Mesendoderm (in vitro differentiated cells): ENCODE data around the gene C1orf141.
"Not testable (repeated sequence)": the region's sequence is repeated elsewhere in the genome, so short reads cannot be mapped to it uniquely, and the experiment has no call there.

Source experiments
- DNase-seq: peaks from one replicate; pipeline ENCODE4 v3.0.0; 2013
- H2AK5ac ChIP-seq: 2 replicates; pipeline ENCODE4 v1.6.1; 2013; ENCODE audit warnings: low read length, inconsistent platforms
- H2BK120ac ChIP-seq: 2 replicates; pipeline ENCODE4 v1.6.1; 2013; ENCODE audit warnings: low read depth, mild to moderate bottlenecking, low read length, moderate library complexity, mixed read lengths
- H2BK15ac ChIP-seq: replicated peaks from 2 replicates; pipeline ENCODE4 v1.6.1; 2013; ENCODE audit warnings: low read depth, mild to moderate bottlenecking, moderate library complexity
- H2BK5ac ChIP-seq: 2 replicates; pipeline ENCODE4 v1.6.1; 2013; ENCODE audit warnings: low read length, inconsistent platforms
- H3K18ac ChIP-seq: 2 replicates; pipeline ENCODE4 v1.6.1; 2013; ENCODE audit warnings: mild to moderate bottlenecking, low read length, mixed read lengths
- H3K23ac ChIP-seq: one replicate; pipeline ENCODE4 v1.6.1; 2013; ENCODE audit warnings: low read length
- H3K27ac ChIP-seq: 2 replicates; pipeline ENCODE4 v1.5.1; 2013; ENCODE audit warnings: low read depth, mild to moderate bottlenecking, inconsistent platforms, low read length, moderate library complexity
- H3K27me3 ChIP-seq: 2 replicates; pipeline ENCODE4 v1.6.1; 2013; ENCODE audit warnings: low read length, control low read depth, mild to moderate bottlenecking, inconsistent platforms; ENCODE audit not compliant: insufficient read depth, poor library complexity
- H3K36me3 ChIP-seq: 2 replicates; pipeline ENCODE4 v1.6.1; 2013; ENCODE audit warnings: low read length, inconsistent platforms; ENCODE audit not compliant: control insufficient read depth, insufficient read depth
- H3K4ac ChIP-seq: one replicate; pipeline ENCODE4 v1.6.1; 2013; ENCODE audit warnings: low read depth, mild to moderate bottlenecking, low read length, moderate library complexity
- H3K4me1 ChIP-seq: 2 replicates; pipeline ENCODE4 v1.6.1; 2013; ENCODE audit warnings: low read depth, low read length, inconsistent platforms; ENCODE audit not compliant: control insufficient read depth
- H3K4me2 ChIP-seq: 2 replicates; pipeline ENCODE4 v1.6.1; 2013; ENCODE audit warnings: low read length
- H3K4me3 ChIP-seq: 2 replicates; pipeline ENCODE4 v1.5.1; 2013; ENCODE audit warnings: mild to moderate bottlenecking, low read length
- H3K56ac ChIP-seq: one replicate; pipeline ENCODE4 v1.6.1; 2013; ENCODE audit warnings: low read length
- H3K79me1 ChIP-seq: 2 replicates; pipeline ENCODE4 v1.6.1; 2013; ENCODE audit warnings: low read length, inconsistent platforms
- H3K79me2 ChIP-seq: 2 replicates; pipeline ENCODE4 v1.6.1; 2013; ENCODE audit warnings: mild to moderate bottlenecking, low read length; ENCODE audit not compliant: control insufficient read depth, insufficient read depth
- H3K9ac ChIP-seq: 2 replicates; pipeline ENCODE4 v1.6.1; 2013; ENCODE audit warnings: low read length, inconsistent platforms
- H4K5ac ChIP-seq: one replicate; pipeline ENCODE4 v1.6.1; 2013; ENCODE audit warnings: low read length
- H4K8ac ChIP-seq: one replicate; pipeline ENCODE4 v1.6.1; 2013; ENCODE audit warnings: low read depth, mild to moderate bottlenecking, control low read depth, low read length, moderate library complexity
- WGBS: extraction: QIAGEN DNeasy Blood & Tissue Kit; methylation state at CpG from one replicate; pipeline ENCODE4 v1.1.7; 2013; ENCODE audit warnings: low lambda C conversion rate, missing lambda C conversion rate; ENCODE audit not compliant: insufficient coverage; ENCODE audit errors: extremely low coverage; 5-methylcytosine and 5-hydroxymethylcytosine counted together

The C1orf141 gene

DNA sequence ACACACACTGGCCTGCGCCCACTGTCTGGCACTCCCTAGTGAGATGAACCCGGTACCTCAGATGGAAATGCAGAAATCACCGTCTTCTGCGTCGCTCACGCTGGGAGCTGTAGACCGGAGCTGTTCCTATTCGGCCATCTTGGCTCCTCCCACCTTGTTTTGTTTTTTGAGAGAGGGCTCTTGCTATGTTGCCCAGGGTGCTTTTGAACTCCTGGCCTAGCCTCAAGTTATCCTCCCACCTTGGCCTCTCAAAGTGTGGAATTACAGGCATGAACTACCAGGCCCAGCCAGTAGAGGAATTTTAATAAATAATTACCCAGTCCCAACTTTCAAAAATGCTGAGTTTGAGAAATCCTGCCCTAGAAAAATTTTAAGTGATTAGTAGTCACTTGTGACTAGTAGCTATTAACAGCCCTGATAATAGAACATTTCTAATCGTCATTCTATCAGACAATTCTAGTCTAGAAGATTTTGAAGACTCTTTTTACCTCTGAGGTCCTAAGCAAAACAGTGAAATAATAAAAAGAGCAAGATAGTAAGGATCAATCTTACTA is 49.9 kb downstream of the C1orf141 start:
- DNase-seq, result no peak
- Histone ChIP-seq H2AK5ac (no peak overlapping the region), H3K79me2 (no peaks in the 10 kb centered on the region), H3K4me3 (no peak overlapping the region), H2BK120ac (no peak overlapping the region), H3K36me3 (no peaks in the 10 kb centered on the region), H3K27me3 (no peaks in the 10 kb centered on the region), H3K4me2 (no peak overlapping the region), H3K23ac (no peak overlapping the region), H3K4me1 (no peaks in the 10 kb centered on the region), H3K9ac (no peak overlapping the region), H2BK15ac (no peak overlapping the region), H3K56ac (no peak overlapping the region), H3K18ac (no peak overlapping the region), H4K8ac (no peak overlapping the region), H2BK5ac (no peak overlapping the region), H3K79me1 (no peaks in the 10 kb centered on the region), H4K5ac (no peak overlapping the region), H3K4ac (no peak overlapping the region), H3K27ac (no peak overlapping the region)
- no CpG with 5 or more reads among the region's 9 CpGs for WGBS

DNA sequence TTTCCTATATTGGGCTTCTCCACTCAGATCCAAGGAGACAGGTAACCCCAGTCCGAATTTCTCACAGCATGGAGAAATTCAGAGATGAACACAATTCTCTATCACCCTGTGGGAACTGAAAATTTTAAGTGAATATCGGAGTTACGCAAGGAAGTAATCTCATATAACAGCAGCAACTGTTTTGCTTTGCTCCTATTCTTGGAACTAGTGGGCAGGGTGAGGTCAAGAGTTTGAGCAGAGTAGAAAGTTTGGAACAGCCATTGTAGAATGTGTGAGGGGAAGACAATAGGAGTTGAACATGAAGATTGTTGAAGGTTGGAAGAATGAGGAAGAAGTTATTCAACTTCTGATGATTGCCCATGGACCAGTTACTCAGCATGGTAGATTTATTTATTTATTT is 56.5 kb downstream of the C1orf141 start:
- Histone ChIP-seq H2AK5ac (no peak overlapping the region), H3K27ac (no peak overlapping the region), H3K27me3 (no peaks in the 10 kb centered on the region), H3K23ac (no peak overlapping the region), H2BK5ac (no peak overlapping the region), H4K8ac (no peak overlapping the region), H3K9ac (no peak overlapping the region), H3K4me2 (no peak overlapping the region), H3K4ac (no peak overlapping the region), H3K4me1 (no peaks in the 10 kb centered on the region), H3K18ac (no peak overlapping the region), H2BK15ac (no peak overlapping the region), H3K56ac (no peak overlapping the region), H3K79me1 (no peaks in the 10 kb centered on the region), H2BK120ac (no peak overlapping the region), H3K79me2 (no peaks in the 10 kb centered on the region), H3K4me3 (no peak overlapping the region), H4K5ac (no peak overlapping the region), H3K36me3 (no peaks in the 10 kb centered on the region)
- no CpG with 5 or more reads among the region's 3 CpGs for WGBS
- no peak for DNase-seq

DNA sequence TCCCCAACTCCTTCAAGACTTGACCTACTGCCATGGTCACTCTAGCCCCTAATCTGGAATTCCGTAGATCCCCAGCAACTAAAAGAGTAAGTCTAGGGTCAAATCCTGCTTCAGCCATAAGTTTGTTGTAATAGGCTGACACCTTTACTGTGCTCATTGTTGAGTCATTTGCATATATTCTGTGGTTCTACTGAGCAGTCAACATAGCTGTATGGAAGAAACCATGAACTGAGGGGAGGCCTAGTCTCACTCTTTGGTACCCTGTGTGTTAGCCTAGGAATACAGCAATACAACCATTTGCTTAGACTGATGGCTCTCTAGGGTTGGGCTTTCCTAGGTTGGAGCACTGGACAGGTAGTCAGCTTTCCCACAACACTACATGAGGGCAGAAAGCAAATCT is 57.2 kb downstream of the C1orf141 start:
- Histone ChIP-seq H2BK120ac (no peak overlapping the region), H3K27ac (no peak overlapping the region), H3K18ac (no peak overlapping the region), H3K23ac (no peak overlapping the region), H3K4ac (no peak overlapping the region), H4K5ac (no peak overlapping the region), H3K9ac (no peak overlapping the region), H3K4me1 (no peaks in the 10 kb centered on the region), H2AK5ac (no peak overlapping the region), H3K56ac (no peak overlapping the region), H2BK15ac (no peak overlapping the region), H3K79me1 (no peaks in the 10 kb centered on the region), H3K4me2 (no peak overlapping the region), H3K4me3 (no peak overlapping the region), H3K79me2 (no peaks in the 10 kb centered on the region), H4K8ac (no peak overlapping the region), H3K27me3 (no peaks in the 10 kb centered on the region), H3K36me3 (no peaks in the 10 kb centered on the region), H2BK5ac (no peak overlapping the region)
- WGBS, result no CpG with 5 or more reads among the region's 1 CpG
- no peak for DNase-seq

DNA sequence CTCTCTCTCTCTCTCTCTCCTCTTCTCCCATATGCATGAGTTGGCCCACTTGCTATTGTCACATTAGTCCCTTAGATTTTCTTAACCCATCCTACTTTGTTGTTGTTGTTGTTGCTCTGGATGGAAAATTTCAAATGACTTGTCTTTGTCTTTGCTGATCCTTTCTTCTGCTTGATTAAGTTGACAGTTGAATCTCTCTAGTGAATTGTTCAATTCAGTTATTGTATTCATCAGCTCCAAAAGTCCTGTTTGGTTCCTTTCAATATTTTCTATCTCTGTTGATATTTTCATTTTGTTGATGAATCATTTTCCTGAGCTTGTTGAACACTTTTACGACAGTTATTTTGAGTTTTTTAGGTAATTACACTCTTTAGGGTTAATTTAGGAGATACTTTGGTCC is 62.0 kb downstream of the C1orf141 start:
- H2AK5ac ChIP-seq, result no peak overlapping the region
- no peaks in the 10 kb centered on the region for H3K4me1 ChIP-seq
- H4K5ac ChIP-seq, result no peak overlapping the region
- H3K9ac ChIP-seq, result no peak overlapping the region
- H3K36me3 ChIP-seq, result no peaks in the 10 kb centered on the region
- no peak overlapping the region for H2BK5ac ChIP-seq
- H3K4me2 ChIP-seq, result no peak overlapping the region
- no peak overlapping the region for H3K56ac ChIP-seq
- H2BK15ac ChIP-seq, result no peak overlapping the region
- H3K27ac ChIP-seq, result no peak overlapping the region
- H4K8ac ChIP-seq, result no peak overlapping the region
- H3K23ac ChIP-seq, result no peak overlapping the region
- H3K4ac ChIP-seq, result no peak overlapping the region
- H3K4me3 ChIP-seq, result no peak overlapping the region
- WGBS, result no CpG with 5 or more reads among the region's 1 CpG
- H3K18ac ChIP-seq, result no peak overlapping the region
- H2BK120ac ChIP-seq, result no peak overlapping the region
- no peak for DNase-seq
- H3K27me3 ChIP-seq, result no peaks in the 10 kb centered on the region
- H3K79me2 ChIP-seq, result no peaks in the 10 kb centered on the region
- no peaks in the 10 kb centered on the region for H3K79me1 ChIP-seq

DNA sequence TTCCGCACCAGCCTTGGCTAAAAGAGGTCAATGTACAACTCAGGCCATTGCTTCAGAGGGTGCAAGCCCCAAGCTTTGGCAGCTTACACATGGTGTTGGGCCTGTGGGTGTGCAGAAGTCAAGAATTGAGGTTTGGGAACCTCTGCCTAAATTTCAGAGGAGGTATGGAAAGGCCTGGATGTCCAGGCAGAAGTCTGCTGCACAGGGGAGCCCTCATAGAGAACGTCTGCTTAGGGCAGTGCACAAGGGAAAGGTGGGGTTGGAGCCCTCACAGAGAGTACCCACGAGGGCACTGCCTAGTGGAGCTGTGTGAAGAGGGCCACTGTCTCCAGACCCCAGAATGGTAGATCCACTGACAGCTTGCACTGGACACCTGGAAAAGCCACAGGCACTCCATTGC is 67.1 kb downstream of the C1orf141 start:
- H2AK5ac ChIP-seq, H3K79me1 ChIP-seq, H4K8ac ChIP-seq, H3K56ac ChIP-seq, H3K27ac ChIP-seq, H3K4me2 ChIP-seq, H2BK5ac ChIP-seq, H3K18ac ChIP-seq, H4K5ac ChIP-seq, H3K4me3 ChIP-seq, H2BK15ac ChIP-seq, H3K4ac ChIP-seq, H3K4me1 ChIP-seq, H3K23ac ChIP-seq, H3K36me3 ChIP-seq, H3K27me3 ChIP-seq, H3K9ac ChIP-seq, H3K79me2 ChIP-seq, H2BK120ac ChIP-seq: not testable (repeated sequence)
- peak; percentile 13 for DNase-seq
- no CpG with 5 or more reads among the region's 3 CpGs for WGBS

DNA sequence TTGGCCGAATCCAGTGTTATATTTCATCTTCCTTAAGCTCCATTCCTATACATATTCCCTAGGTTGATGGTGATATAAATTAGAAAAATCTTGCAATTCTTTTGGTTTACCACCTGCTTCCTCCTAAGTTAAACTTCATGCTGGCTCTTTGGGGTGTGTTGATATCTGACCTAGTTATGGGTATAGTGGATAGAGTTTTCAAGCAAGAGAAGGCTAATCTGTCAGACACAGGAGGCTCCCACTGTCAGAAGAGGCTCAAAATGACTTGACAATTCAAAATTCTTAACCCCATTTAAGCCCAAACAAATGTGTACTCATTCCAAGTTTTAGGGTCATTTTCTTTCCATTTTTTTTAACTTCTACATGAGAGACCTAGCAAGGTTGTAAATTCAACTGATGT is 72.4 kb downstream of the C1orf141 start:
- no peak for DNase-seq
- no peak overlapping the region for H2AK5ac ChIP-seq
- H3K27me3 ChIP-seq, result no peaks in the 10 kb centered on the region
- H3K79me1 ChIP-seq, result no peaks in the 10 kb centered on the region
- H3K9ac ChIP-seq, result no peak overlapping the region
- H3K27ac ChIP-seq, result no peak overlapping the region
- no peak overlapping the region for H2BK5ac ChIP-seq
- H3K23ac ChIP-seq, result no peak overlapping the region
- H3K36me3 ChIP-seq, result no peaks in the 10 kb centered on the region
- no CpG with 5 or more reads among the region's 1 CpG for WGBS
- H3K4me1 ChIP-seq, result no peaks in the 10 kb centered on the region
- H3K56ac ChIP-seq, result no peak overlapping the region
- H3K4me2 ChIP-seq, result no peak overlapping the region
- H4K8ac ChIP-seq, result no peak overlapping the region
- H3K4me3 ChIP-seq, result no peak overlapping the region
- no peak overlapping the region for H4K5ac ChIP-seq
- no peak overlapping the region for H2BK15ac ChIP-seq
- no peaks in the 10 kb centered on the region for H3K79me2 ChIP-seq
- H3K18ac ChIP-seq, result no peak overlapping the region
- H2BK120ac ChIP-seq, result no peak overlapping the region
- H3K4ac ChIP-seq, result no peak overlapping the region
